Amniotic epithelial cell (primary cell): Measurements from ENCODE around the gene CTAG2.
"Not testable (repeated sequence)": the region's sequence is repeated elsewhere in the genome, so short reads cannot be mapped to it uniquely, and the experiment has no call there.

Experiments used
- DNase-seq: peaks from one replicate; pipeline ENCODE4 v3.0.0-alpha.2; 2010; ENCODE audit warnings: low read depth

Gene CTAG2

DNA sequence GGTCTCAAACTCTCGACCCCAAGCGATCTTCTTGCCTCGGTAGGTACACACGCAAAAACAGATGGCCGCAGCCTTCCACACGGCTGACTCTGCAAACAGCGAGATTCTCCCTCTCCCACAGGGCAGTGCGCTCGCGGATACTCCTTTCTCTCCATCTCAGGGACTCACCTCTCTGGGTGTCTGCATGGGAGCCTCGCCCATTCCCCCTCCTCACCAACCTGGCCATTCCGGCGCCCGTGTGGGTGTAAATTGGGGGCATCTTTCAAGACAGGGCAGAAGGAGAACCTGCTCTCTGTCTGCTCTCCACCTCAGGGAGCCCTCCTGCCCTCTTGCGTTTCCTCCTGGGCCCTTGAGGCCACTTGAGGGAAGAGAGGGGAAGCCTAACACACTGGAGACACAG, 4.4 kb downstream of the CTAG2 start:
- DNase-seq: no peak

GRCh38 chrX:154645745-154646378, 7.5 kb downstream of the CTAG2 start:
- DNase-seq: not testable (repeated sequence)

DNA sequence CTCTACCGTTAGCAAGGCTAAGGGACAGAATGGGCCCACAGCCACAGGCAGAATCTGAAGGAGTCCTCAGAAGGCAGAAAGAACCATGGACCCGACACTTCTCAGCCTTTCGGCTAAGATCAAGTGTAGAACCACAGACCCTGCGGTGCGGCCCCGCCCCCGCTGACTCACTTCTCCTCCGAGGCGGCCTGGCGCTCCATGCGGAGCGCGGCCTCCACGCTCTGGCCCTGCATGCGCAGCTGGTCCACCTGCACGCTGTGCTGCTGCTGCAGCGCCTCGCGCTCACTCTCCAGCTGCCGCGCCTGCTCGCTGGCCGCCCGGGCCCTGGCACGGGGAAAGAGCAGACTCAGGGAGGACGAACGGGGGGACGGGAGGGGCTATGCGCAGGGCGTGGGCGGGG, 9.7 kb downstream of the CTAG2 start:
- not testable (repeated sequence) for DNase-seq

GRCh38 chrX:154641740-154642139, 11.6 kb downstream of the CTAG2 start:
- not testable (repeated sequence) for DNase-seq

DNA sequence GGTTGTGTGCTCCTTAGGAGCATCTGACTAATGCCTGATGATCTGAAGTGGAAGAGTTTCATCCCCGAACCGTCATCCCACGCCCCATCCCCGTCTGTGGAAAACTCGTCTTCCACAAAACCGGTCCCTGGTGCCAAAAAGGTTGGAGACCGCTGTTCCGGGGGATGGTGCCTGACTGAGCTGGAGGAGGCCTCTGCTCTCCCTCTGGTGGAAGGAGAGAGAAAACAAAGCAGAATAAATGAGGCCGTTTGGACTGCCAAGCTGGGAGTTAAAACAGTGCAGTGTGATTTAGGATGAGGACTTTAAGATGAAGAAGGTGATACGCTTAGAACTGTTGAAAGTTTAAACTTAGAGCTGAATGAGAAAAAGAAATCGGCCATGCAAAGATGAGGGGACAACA, 19.7 kb downstream of the CTAG2 start:
- DNase-seq: not testable (repeated sequence)

GRCh38 chrX:154630949-154631348, 22.4 kb downstream of the CTAG2 start:
- not testable (repeated sequence) for DNase-seq

- not testable (repeated sequence) for DNase-seq
Measured at GRCh38 chrX:154628960-154629359, 24.4 kb downstream of the CTAG2 start.

DNA sequence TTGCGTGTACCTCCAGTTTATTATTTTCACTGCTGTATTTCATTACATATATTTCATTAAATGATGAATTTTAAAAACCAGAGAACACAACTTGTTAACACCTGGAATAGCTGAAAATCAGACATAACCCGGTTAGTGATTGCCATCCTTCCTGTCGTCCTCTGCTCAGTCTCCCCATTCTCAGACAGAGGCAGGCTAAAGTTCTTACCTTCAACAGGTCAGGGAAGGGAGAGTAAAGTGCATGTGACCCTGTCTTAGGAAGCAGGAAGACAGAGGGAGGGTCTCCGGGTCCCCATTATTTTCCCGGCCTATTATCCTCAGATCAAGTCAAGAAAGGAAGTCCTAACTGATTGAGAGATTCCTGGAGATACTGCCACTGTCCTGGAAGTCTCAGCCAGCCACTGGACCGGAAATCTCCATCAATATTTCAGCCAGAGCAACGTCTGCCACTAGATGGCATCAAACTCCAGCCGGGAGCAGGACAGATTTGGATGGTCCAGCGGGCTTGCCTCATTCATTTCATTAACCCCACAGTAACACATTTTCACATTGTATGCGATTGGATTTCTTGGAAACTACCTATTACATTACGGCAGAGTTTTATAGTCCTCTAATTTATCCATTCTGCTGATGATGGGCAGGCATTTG, 32.5 kb downstream of the CTAG2 start:
- not testable (repeated sequence) for DNase-seq

GRCh38 chrX:154619182-154619581, 34.2 kb downstream of the CTAG2 start, which contains the start of gene CTAG1B:
Gene CTAG1B (minus strand): TSS chrX:154619282. CDS start chrX:154619218, 64 bp downstream.
- not testable (repeated sequence) for DNase-seq

- not testable (repeated sequence) for DNase-seq
Measured at GRCh38 chrX:154613586-154613985, 39.8 kb downstream of the CTAG2 start.

DNA sequence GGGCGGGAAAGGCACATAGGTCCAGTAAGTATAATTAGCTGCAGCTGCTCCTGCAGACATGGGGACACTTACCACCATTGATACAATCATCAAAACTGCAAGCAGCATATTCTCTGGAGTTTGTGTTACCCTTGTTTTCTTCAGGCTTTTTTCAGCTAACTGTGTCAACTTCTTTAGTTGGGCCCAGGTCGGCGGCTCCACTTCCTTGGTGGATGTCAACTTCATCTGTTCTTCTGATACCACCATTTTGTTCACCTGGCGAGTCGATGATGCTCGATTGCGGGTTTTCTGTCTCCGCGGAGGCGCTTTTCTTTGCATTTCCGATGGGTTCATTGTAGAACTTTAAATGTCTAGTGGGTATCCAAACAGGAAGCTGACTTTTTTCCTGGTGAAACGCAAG, 42.2 kb downstream of the CTAG2 start:
- not testable (repeated sequence) for DNase-seq

GRCh38 chrX:154608823-154609222, 44.6 kb downstream of the CTAG2 start:
- not testable (repeated sequence) for DNase-seq

- DNase-seq: not testable (repeated sequence)
Measured at GRCh38 chrX:154607976-154608375, 45.4 kb downstream of the CTAG2 start.

GRCh38 chrX:154607370-154607769, 46.0 kb downstream of the CTAG2 start:
- DNase-seq: no peak

GRCh38 chrX:154605566-154605965, 47.8 kb downstream of the CTAG2 start:
- no peak for DNase-seq

DNA sequence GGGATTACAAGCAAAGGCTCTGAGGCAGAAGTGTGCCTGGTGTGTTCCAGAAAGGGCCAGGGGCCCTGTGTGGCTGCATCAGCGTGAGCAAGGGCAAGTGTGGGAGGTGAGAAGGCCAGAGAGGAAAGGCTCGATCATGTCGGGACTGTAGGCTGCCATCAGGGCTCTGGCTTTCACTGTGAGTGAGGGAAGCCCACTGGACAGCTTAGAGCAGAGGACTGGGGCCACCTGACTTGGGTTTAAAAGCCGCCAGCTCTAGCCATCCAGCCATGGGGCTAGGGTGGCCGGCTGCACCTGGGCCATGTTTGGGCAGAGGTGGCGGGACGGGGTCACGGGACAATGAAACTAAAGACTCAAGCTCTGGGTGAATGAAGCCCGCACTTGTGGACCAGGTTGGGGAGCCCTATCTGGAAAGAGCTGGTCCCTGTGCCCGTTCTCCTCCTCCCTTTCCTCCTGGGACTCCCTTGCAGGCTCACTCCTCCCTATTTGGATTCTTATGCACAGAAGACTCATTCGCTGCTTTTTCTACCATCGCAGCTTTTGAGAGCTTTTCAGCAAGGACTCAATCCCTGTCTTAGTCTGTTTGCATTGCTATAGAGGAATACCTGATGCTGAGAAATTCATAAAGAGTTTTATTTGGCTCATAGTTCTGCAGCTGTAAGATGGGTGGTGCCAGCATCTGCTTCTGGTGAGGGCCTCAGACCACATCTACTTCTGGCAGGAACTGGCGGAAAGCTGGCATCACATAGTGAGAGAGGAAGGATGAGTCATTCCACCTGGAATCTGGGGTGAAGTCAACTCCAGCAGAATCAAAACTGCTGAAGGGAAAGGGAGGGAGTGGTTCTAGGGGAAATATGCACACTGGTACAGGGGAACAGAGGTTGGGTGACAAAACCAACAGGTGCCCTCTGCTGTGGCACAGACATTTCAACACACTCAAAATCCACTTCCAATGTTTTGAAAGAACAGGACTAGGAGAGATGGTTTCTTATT, 49.6 kb downstream of the CTAG2 start:
- peak; percentile 67 for DNase-seq

DNA sequence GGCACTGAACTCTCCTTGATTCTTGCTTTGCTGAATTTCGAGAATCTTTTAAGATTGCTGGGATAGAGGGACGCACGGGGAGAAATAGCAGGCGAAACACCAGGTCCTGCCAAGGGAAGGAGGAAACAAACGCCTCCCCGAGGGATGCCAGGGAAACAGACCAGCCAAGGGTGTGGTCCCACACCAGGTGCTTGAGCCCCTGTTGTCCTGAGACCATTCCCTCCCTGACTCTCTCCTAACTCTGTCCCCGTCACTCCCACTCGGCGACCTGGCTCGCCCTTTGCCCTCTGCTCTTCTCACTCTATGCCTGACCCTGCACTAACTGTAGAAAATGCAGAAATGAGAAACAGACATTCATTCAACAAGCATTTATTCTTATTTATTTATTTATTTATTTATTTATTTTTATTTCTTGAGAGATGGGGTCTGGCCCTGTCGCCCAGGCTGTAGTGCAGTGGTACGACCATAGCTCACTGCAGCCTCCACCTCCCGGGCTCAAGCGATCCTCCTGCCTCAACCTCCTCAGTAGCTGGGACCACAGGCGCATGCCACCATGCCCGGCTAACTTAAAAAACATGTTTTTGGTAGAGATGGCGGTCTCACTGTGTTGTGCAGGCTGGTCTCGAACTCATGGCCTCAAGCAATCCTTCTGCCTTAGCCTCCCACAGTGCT, 50.5 kb downstream of the CTAG2 start:
- DNase-seq: no peak

DNA sequence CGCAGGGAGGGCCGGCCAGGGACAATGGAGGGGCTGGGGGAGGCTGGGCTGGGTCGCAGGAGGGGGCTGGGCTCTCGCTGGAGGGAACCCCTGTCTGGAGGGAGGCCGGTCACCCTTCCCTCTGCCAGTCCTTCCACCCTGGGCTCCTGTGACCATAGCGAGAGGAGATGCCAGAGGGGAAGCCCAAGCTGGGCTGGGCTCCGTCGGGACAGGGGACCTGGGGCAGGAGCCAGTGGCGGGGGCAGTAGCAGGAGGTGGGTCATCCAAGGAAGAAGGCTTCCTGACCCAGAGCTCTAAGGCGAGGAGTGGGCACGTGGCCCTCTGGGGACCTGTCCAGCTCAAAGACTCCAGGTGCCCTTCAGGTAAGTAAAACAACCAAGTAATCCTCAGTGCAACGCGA, 51.2 kb downstream of the CTAG2 start:
- no peak for DNase-seq
